Cardiac muscle cell (in vitro differentiated cells and primary cell): ENCODE data around the gene SLC24A3. TPM values are rescaled to one million over a fixed set of nuclear protein-coding genes. Genes with fewer than 3 reads are reported as not detected.

Source experiments
- DNase-seq, 2 donors: peaks; one replicate each; pipeline versions ENCODE4 v3.0.0 to v3.0.0-alpha.2; 2010 to 2017; ENCODE audit warnings: low read depth in 1 of 2, low spot score in 1 of 2
- H3K27ac ChIP-seq: fragments of 200-600 bp; sonication (generic); 2 replicates; pipeline ENCODE4 v1.5.1; 2016
- H3K27me3 ChIP-seq: fragments of 200-600 bp; sonication (generic); 2 replicates; pipeline ENCODE4 v1.6.0; 2016; ENCODE audit warnings: control low read depth
- H3K36me3 ChIP-seq: fragments of 200-600 bp; sonication (generic); 2 replicates; pipeline ENCODE4 v1.5.1; 2016; ENCODE audit warnings: control low read depth
- H3K4me1 ChIP-seq: fragments of 200-600 bp; sonication (generic); 2 replicates; pipeline ENCODE4 v1.8.1; 2017; ENCODE audit warnings: low read depth, mild to moderate bottlenecking, mixed run types
- H3K4me3 ChIP-seq: fragments of 200-600 bp; sonication (generic); 2 replicates; pipeline ENCODE4 v1.5.1; 2016; ENCODE audit warnings: mild to moderate bottlenecking
- H3K9me3 ChIP-seq: fragments of 200-600 bp; sonication (generic); 2 replicates; pipeline ENCODE4 v1.5.1; 2017; ENCODE audit warnings: low read depth, mild to moderate bottlenecking, control low read depth
- CTCF ChIP-seq: IDR thresholded peaks from 2 replicates; pipeline ENCODE4 v1.5.1; 2012; ENCODE audit warnings: low read depth, mild to moderate bottlenecking, low read length
- polyA plus RNA-seq: library from polyadenylated mRNA; unstranded; fragments of >200 nt; fragmentation: Nextera tagmentation; extraction: Ambion mirVana; gene quantifications from 2 replicates; pipeline ENCODE4 v1.2.1, GENCODE V29; 2016
- total RNA-seq: library from RNA; depleted of rRNA; stranded (reverse); fragments of >200 nt; gene quantifications from 2 replicates; pipeline ENCODE4 v1.2.3, GENCODE V29; 2016

Gene SLC24A3
- total and polyA plus RNA-seq, 2 experiments from 2014 or later = 1.6 to 1.7 TPM

- Histone ChIP-seq H3K4me3 (no peak overlapping the region), H3K4me1 (no peaks in the 10 kb centered on the region), H3K9me3 (no peaks in the 10 kb centered on the region), H3K27ac (no peak overlapping the region), H3K27me3 (no peaks in the 10 kb centered on the region), H3K36me3 (no peaks in the 10 kb centered on the region)
- DNase-seq = no peak
- TF ChIP-seq CTCF = no peak
Measured at GRCh38 chr20:19539191-19539590, 326.7 kb downstream of the SLC24A3 start.

GRCh38 chr20:19540392-19540791 is 327.9 kb downstream of the SLC24A3 start:
- Histone ChIP-seq H3K27me3 (no peaks in the 10 kb centered on the region), H3K36me3 (no peaks in the 10 kb centered on the region), H3K27ac (no peak overlapping the region), H3K9me3 (no peaks in the 10 kb centered on the region), H3K4me1 (no peaks in the 10 kb centered on the region), H3K4me3 (no peak overlapping the region)
- no peak for DNase-seq
- no peak for TF ChIP-seq CTCF

- H3K27ac ChIP-seq = no peak overlapping the region
- H3K9me3 ChIP-seq = no peaks in the 10 kb centered on the region
- DNase-seq = no peak
- H3K27me3 ChIP-seq = no peaks in the 10 kb centered on the region
- H3K36me3 ChIP-seq = no peaks in the 10 kb centered on the region
- TF ChIP-seq CTCF = no peak
- no peak overlapping the region for H3K4me3 ChIP-seq
- H3K4me1 ChIP-seq = no peaks in the 10 kb centered on the region
Measured at GRCh38 chr20:19543101-19543500, 330.7 kb downstream of the SLC24A3 start.

GRCh38 chr20:19544684-19545083 is 332.2 kb downstream of the SLC24A3 start:
- H3K9me3 ChIP-seq = no peaks in the 10 kb centered on the region
- no peaks in the 10 kb centered on the region for H3K27me3 ChIP-seq
- H3K4me1 ChIP-seq = no peaks in the 10 kb centered on the region
- no peak for TF ChIP-seq CTCF
- no peak for DNase-seq
- no peak overlapping the region for H3K4me3 ChIP-seq
- H3K36me3 ChIP-seq = no peaks in the 10 kb centered on the region
- H3K27ac ChIP-seq = no peak overlapping the region

- DNase-seq = no peak
- no peaks in the 10 kb centered on the region for H3K27me3 ChIP-seq
- TF ChIP-seq CTCF = no peak
Measured at GRCh38 chr20:19546648-19547047, 334.2 kb downstream of the SLC24A3 start.

GRCh38 chr20:19547547-19547946 is 335.1 kb downstream of the SLC24A3 start:
- no peak for DNase-seq
- no peak for TF ChIP-seq CTCF

More at GRCh38 chr20:19546648-19547047, 334.2 kb downstream of the SLC24A3 start:
- Histone ChIP-seq H3K4me1 (no peaks in the 10 kb centered on the region), H3K9me3 (no peaks in the 10 kb centered on the region), H3K27ac (no peak overlapping the region), H3K36me3 (no peaks in the 10 kb centered on the region), H3K4me3 (no peak overlapping the region)

More at GRCh38 chr20:19547547-19547946, 335.1 kb downstream of the SLC24A3 start:
- Histone ChIP-seq H3K4me1 (peaks cover 4% of the 10 kb centered on the region), H3K27ac (no peak overlapping the region), H3K4me3 (no peak overlapping the region), H3K9me3 (no peaks in the 10 kb centered on the region), H3K36me3 (no peaks in the 10 kb centered on the region), H3K27me3 (no peaks in the 10 kb centered on the region)
